GM18505 (cell line): ENCODE measurements around the gene PPP1R26.

Experiments
- ATAC-seq: cut with Tn5 transposase; IDR thresholded peaks from one replicate; pipeline ENCODE4 v1.9.1; 2021; ENCODE audit not compliant: unreplicated experiment
- POLR2A ChIP-seq: IDR thresholded peaks from 4 replicates; pipeline ENCODE4 v1.6.1; 2011; ENCODE audit warnings: borderline replicate concordance; ENCODE audit not compliant: insufficient read depth, insufficient read length; ENCODE audit errors: extremely low read depth

Gene PPP1R26

GRCh38 chr9:135536216-135536615 lies 56.6 kb downstream of the PPP1R26 start:
- no peak for TF ChIP-seq POLR2A

More at GRCh38 chr9:135536216-135536615, 56.6 kb downstream of the PPP1R26 start:
- ATAC-seq: no peak
